HepG2 (cell line): ENCODE results near the gene C1QL4. TPM values are rescaled to one million over a fixed set of nuclear protein-coding genes. Genes with fewer than 3 reads are reported as not detected.
A peak's percentile ranks its signal among the peaks of the same experiment; 100 is the strongest.

Source experiments
- CENPT ChIP-seq: sonication (generic); formaldehyde crosslinking; IDR thresholded peaks from 2 replicates; pipeline ENCODE4 v1.8.0; 2022; ENCODE audit warnings: low read depth, mild to moderate bottlenecking, moderate library complexity, missing genetic modification reagents
- EED ChIP-seq: sonication (generic); formaldehyde crosslinking; IDR thresholded peaks from 2 replicates; pipeline ENCODE4 v1.5.0; 2020; ENCODE audit warnings: mild to moderate bottlenecking, missing genetic modification reagents
- ERF ChIP-seq: IDR thresholded peaks from 2 replicates; pipeline ENCODE4 v1.6.1; 2018; ENCODE audit warnings: missing biosample characterization, missing genetic modification reagents
- TP53 ChIP-seq: sonication (generic); formaldehyde crosslinking; conservative IDR thresholded peaks from 2 replicates; pipeline ENCODE4 v1.4.0; 2020; ENCODE audit warnings: missing genetic modification reagents
- WIZ ChIP-seq: sonication (generic); formaldehyde crosslinking; IDR thresholded peaks from 2 replicates; pipeline ENCODE4 v1.5.1; 2020; ENCODE audit warnings: mild to moderate bottlenecking, missing genetic modification reagents
- YEATS4 ChIP-seq: sonication (generic); formaldehyde crosslinking; IDR thresholded peaks from 2 replicates; pipeline ENCODE4 v1.4.0; 2020; ENCODE audit warnings: missing genetic modification reagents, borderline replicate concordance
- ZBTB1 ChIP-seq: sonication (generic); formaldehyde crosslinking; IDR thresholded peaks from 2 replicates; pipeline ENCODE4 v1.4.0; 2020; ENCODE audit warnings: missing genetic modification reagents, borderline replicate concordance
- ZNF720 ChIP-seq: sonication (generic); formaldehyde crosslinking; IDR thresholded peaks from 2 replicates; pipeline ENCODE4 v1.4.0; 2020; ENCODE audit warnings: missing genetic modification reagents
- ZSCAN29 ChIP-seq: sonication (generic); formaldehyde crosslinking; conservative IDR thresholded peaks from 2 replicates; pipeline ENCODE4 v1.4.0; 2020; ENCODE audit warnings: mild to moderate bottlenecking, missing genetic modification reagents
- polyA plus RNA-seq, 8 experiments: library from polyadenylated mRNA; depleted of rRNA in 3 of 8; stranded (reverse) in 7 of 8; unstranded in 1 of 8; fragments of >200 nt; fragmentation: Illumina TruSeq in 4 of 8; extraction: Trizol in 4 of 8; gene quantifications; 2 replicates each; pipeline versions ENCODE4 v1.2.1 to v1.2.3, GENCODE V29; 2011 to 2016; ENCODE audit warnings: low read depth in 4 of 8, missing spikeins in 1 of 8, mixed read lengths in 1 of 8; ENCODE audit not compliant: insufficient read depth in 1 of 8
- total RNA-seq, 5 experiments: library from RNA; depleted of rRNA; stranded (reverse); fragments of >200 nt; fragmentation: Illumina TruSeq; extraction: Trizol; gene quantifications; 2 replicates each; pipeline ENCODE4 v1.2.3, GENCODE V29; 2016; ENCODE audit warnings: low read depth in 1 of 5
- TF ChIP-seq, protein P1 (sequence below): sonication (generic); formaldehyde crosslinking; IDR thresholded peaks from 2 replicates; pipeline ENCODE4 v1.5.0; 2020; ENCODE audit warnings: mild to moderate bottlenecking, missing genetic modification reagents, borderline replicate concordance
- TF ChIP-seq, protein P2 (sequence below): sonication (generic); formaldehyde crosslinking; IDR thresholded peaks from 2 replicates; pipeline ENCODE4 v1.4.0; 2020; ENCODE audit warnings: missing genetic modification reagents
- TF ChIP-seq, protein P3 (sequence below): fragments of 450-650 bp; IDR thresholded peaks from 2 replicates; pipeline ENCODE4 v1.6.1; 2017; ENCODE audit warnings: mild to moderate bottlenecking
- TF ChIP-seq, protein P4 (sequence below): sonication (generic); formaldehyde crosslinking; IDR thresholded peaks from 2 replicates; pipeline ENCODE4 v1.4.0; 2020; ENCODE audit warnings: mild to moderate bottlenecking, low read depth, missing genetic modification reagents
- TF ChIP-seq, protein P5 (sequence below): sonication (generic); formaldehyde crosslinking; IDR thresholded peaks from 2 replicates; pipeline ENCODE4 v1.4.0; 2020; ENCODE audit warnings: missing genetic modification reagents

Gene C1QL4
- total and polyA plus RNA-seq, 2 of the 13 experiments (the other 11 are each of a cell fraction or from before 2014, with no cell fraction given) = 0.03 TPM; not detected in 1

DNA sequence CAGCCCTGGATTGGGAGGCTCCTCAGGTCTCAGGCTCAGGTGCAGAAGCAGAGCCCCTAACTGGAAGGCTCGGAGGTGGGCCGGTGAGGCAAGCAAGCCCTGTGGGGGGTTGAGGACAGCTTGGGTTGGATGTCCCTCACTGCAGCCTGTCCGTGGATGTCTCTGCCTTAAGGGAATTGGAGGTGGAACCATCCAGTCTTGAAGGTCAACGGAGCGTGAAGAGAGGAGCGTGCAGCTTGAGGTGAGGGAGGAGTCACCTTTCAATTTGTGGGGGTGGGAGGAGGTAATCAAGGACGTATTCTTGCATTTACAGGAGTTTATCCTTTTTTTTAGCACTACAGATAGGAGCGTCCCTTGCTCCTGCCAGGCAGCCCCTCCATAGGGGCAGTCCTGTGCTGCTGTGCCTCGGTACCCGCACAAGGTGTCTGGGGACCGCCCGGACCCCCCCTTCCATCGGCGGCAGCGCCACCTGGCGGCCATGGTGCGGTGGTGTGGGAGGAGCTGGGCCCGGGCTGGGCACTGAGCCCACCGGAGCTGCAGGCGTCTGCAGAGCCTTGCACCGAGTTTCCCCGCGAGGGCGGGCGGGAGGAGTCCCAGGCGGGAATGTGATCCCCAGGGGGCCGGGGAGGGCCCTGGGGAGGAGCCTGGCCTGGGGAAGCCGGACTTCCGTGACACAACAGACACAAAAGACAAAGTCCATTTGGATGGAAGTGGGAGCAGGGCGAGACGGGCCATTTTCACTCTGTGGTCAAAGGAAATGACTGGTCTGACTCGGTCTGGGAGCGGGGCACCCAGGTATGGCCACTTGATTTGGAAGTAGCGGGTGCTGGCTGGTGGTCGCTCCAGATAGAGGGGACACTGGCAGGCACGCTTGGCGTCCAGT lies 10.6 kb upstream of the C1QL4 start (continued):
- TF ChIP-seq, protein P1, sequence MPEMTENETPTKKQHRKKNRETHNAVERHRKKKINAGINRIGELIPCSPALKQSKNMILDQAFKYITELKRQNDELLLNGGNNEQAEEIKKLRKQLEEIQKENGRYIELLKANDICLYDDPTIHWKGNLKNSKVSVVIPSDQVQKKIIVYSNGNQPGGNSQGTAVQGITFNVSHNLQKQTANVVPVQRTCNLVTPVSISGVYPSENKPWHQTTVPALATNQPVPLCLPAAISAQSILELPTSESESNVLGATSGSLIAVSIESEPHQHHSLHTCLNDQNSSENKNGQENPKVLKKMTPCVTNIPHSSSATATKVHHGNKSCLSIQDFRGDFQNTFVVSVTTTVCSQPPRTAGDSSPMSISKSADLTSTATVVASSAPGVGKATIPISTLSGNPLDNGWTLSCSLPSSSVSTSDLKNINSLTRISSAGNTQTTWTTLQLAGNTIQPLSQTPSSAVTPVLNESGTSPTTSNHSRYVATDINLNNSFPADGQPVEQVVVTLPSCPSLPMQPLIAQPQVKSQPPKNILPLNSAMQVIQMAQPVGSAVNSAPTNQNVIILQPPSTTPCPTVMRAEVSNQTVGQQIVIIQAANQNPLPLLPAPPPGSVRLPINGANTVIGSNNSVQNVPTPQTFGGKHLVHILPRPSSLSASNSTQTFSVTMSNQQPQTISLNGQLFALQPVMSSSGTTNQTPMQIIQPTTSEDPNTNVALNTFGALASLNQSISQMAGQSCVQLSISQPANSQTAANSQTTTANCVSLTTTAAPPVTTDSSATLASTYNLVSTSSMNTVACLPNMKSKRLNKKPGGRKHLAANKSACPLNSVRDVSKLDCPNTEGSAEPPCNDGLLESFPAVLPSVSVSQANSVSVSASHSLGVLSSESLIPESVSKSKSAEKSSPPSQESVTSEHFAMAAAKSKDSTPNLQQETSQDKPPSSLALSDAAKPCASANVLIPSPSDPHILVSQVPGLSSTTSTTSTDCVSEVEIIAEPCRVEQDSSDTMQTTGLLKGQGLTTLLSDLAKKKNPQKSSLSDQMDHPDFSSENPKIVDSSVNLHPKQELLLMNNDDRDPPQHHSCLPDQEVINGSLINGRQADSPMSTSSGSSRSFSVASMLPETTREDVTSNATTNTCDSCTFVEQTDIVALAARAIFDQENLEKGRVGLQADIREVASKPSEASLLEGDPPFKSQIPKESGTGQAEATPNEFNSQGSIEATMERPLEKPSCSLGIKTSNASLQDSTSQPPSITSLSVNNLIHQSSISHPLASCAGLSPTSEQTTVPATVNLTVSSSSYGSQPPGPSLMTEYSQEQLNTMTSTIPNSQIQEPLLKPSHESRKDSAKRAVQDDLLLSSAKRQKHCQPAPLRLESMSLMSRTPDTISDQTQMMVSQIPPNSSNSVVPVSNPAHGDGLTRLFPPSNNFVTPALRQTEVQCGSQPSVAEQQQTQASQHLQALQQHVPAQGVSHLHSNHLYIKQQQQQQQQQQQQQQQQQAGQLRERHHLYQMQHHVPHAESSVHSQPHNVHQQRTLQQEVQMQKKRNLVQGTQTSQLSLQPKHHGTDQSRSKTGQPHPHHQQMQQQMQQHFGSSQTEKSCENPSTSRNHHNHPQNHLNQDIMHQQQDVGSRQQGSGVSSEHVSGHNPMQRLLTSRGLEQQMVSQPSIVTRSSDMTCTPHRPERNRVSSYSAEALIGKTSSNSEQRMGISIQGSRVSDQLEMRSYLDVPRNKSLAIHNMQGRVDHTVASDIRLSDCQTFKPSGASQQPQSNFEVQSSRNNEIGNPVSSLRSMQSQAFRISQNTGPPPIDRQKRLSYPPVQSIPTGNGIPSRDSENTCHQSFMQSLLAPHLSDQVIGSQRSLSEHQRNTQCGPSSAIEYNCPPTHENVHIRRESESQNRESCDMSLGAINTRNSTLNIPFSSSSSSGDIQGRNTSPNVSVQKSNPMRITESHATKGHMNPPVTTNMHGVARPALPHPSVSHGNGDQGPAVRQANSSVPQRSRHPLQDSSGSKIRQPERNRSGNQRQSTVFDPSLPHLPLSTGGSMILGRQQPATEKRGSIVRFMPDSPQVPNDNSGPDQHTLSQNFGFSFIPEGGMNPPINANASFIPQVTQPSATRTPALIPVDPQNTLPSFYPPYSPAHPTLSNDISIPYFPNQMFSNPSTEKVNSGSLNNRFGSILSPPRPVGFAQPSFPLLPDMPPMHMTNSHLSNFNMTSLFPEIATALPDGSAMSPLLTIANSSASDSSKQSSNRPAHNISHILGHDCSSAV (CRISPR knock-in tag) = no peak
- no peak for TF ChIP-seq EED (CRISPR knock-in tag)
- TF ChIP-seq, protein P2, sequence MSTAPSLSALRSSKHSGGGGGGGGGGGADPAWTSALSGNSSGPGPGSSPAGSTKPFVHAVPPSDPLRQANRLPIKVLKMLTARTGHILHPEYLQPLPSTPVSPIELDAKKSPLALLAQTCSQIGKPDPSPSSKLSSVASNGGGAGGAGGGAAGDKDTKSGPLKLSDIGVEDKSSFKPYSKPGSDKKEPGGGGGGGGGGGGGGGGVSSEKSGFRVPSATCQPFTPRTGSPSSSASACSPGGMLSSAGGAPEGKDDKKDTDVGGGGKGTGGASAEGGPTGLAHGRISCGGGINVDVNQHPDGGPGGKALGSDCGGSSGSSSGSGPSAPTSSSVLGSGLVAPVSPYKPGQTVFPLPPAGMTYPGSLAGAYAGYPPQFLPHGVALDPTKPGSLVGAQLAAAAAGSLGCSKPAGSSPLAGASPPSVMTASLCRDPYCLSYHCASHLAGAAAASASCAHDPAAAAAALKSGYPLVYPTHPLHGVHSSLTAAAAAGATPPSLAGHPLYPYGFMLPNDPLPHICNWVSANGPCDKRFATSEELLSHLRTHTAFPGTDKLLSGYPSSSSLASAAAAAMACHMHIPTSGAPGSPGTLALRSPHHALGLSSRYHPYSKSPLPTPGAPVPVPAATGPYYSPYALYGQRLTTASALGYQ (CRISPR knock-in tag) = peak; percentile 93
- TF ChIP-seq TP53 = peak; percentile 91; the same call in 1 of the 2 replicates
- TF ChIP-seq, protein P3, sequence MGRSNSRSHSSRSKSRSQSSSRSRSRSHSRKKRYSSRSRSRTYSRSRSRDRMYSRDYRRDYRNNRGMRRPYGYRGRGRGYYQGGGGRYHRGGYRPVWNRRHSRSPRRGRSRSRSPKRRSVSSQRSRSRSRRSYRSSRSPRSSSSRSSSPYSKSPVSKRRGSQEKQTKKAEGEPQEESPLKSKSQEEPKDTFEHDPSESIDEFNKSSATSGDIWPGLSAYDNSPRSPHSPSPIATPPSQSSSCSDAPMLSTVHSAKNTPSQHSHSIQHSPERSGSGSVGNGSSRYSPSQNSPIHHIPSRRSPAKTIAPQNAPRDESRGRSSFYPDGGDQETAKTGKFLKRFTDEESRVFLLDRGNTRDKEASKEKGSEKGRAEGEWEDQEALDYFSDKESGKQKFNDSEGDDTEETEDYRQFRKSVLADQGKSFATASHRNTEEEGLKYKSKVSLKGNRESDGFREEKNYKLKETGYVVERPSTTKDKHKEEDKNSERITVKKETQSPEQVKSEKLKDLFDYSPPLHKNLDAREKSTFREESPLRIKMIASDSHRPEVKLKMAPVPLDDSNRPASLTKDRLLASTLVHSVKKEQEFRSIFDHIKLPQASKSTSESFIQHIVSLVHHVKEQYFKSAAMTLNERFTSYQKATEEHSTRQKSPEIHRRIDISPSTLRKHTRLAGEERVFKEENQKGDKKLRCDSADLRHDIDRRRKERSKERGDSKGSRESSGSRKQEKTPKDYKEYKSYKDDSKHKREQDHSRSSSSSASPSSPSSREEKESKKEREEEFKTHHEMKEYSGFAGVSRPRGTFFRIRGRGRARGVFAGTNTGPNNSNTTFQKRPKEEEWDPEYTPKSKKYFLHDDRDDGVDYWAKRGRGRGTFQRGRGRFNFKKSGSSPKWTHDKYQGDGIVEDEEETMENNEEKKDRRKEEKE = no peak
- TF ChIP-seq, protein P4, sequence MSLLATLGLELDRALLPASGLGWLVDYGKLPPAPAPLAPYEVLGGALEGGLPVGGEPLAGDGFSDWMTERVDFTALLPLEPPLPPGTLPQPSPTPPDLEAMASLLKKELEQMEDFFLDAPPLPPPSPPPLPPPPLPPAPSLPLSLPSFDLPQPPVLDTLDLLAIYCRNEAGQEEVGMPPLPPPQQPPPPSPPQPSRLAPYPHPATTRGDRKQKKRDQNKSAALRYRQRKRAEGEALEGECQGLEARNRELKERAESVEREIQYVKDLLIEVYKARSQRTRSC (CRISPR knock-in tag) = no peak
- TF ChIP-seq ZBTB1 (CRISPR knock-in tag) = no peak
- peak; percentile 91 for TF ChIP-seq ERF (CRISPR knock-in tag)
- peak; percentile 89; the same call in 1 of the 2 replicates for TF ChIP-seq ZSCAN29 (CRISPR knock-in tag)
- TF ChIP-seq ZNF720 (CRISPR knock-in tag) = no peak
- TF ChIP-seq, protein P5, sequence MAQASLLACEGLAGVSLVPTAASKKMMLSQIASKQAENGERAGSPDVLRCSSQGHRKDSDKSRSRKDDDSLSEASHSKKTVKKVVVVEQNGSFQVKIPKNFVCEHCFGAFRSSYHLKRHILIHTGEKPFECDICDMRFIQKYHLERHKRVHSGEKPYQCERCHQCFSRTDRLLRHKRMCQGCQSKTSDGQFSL (CRISPR knock-in tag) = peak; percentile 99
- peak; percentile 86 for TF ChIP-seq YEATS4
- no peak for TF ChIP-seq CENPT (CRISPR knock-in tag)
- TF ChIP-seq WIZ (CRISPR knock-in tag) = no peak
